H1 (cell line): ENCODE measurements around the gene FASN. TPM values are rescaled to one million over a fixed set of nuclear protein-coding genes. Genes with fewer than 3 reads are reported as not detected.

Experiments used
- CBX5 ChIP-seq: fragments of 300-800, 300-1000 bp; sonication (generic); IDR thresholded peaks from 2 replicates; pipeline ENCODE4 v1.7.1; 2016; ENCODE audit warnings: antibody characterized with exemption, low read length, low read depth
- FOSL1 ChIP-seq: IDR thresholded peaks from 2 replicates; pipeline ENCODE4 v1.6.1; 2011; ENCODE audit warnings: mild to moderate bottlenecking, low read depth, low read length, moderate library complexity; ENCODE audit not compliant: insufficient read depth
- MAFK ChIP-seq: IDR thresholded peaks from 2 replicates; pipeline ENCODE4 v1.6.1; 2012; ENCODE audit warnings: low read depth, mild to moderate bottlenecking, improper control_type of control experiment, low read length
- SP4 ChIP-seq: IDR thresholded peaks from 2 replicates; pipeline ENCODE4 v1.6.1; 2012; ENCODE audit warnings: low read length, inconsistent platforms
- SUZ12 ChIP-seq: fragments of 200-600 bp; sonication (generic); IDR thresholded peaks from 2 replicates; pipeline ENCODE4 v1.6.1; 2012; ENCODE audit warnings: mild to moderate bottlenecking, inconsistent platforms, low read length, moderate library complexity, mixed read lengths
- TBP ChIP-seq: IDR thresholded peaks from 2 replicates; pipeline ENCODE4 v1.6.1; 2011; ENCODE audit warnings: low read depth, low read length, improper control_type of control experiment
- polyA plus RNA-seq, 7 experiments: library from polyadenylated mRNA; depleted of rRNA in 3 of 7; stranded (reverse) in 5 of 7; unstranded in 2 of 7; fragments of >200 nt in 5 of 7; fragments of 200-250 nt in 2 of 7; gene quantifications; 1 replicate in 5 of 7; 2 replicates in 1 of 7; 4 replicates in 1 of 7; pipeline versions ENCODE4 v1.2.1 to v1.2.3, GENCODE V29; 2011 to 2013; ENCODE audit warnings: missing spikeins in 2 of 7, mixed read lengths in 2 of 7
- total RNA-seq: library from RNA; stranded (reverse); fragmentation: NEBNext Ultra II Directional; extraction: Animal tissue kit (Norgen Biotek cat#: 25700); gene quantifications from 2 replicates; pipeline ENCODE4 v1.2.1, GENCODE V29; 2021
- TF ChIP-seq, protein P1 (sequence below): fragments of 300-600 bp; sonication (generic); IDR thresholded peaks from 2 replicates; pipeline ENCODE4 v1.7.1; 2012; ENCODE audit warnings: low read length, moderate library complexity, mild to moderate bottlenecking, inconsistent platforms; ENCODE audit not compliant: insufficient replicate concordance
- TF ChIP-seq, protein P2 (sequence below): IDR thresholded peaks from 2 replicates; pipeline ENCODE4 v1.6.1; 2012; ENCODE audit warnings: low read length, inconsistent platforms

Gene FASN
- total and polyA plus RNA-seq, 2 of the 8 experiments (the other 6 are each of a cell fraction or from before 2014, with no cell fraction given): 143 to 561 TPM

- TF ChIP-seq, protein P1, sequence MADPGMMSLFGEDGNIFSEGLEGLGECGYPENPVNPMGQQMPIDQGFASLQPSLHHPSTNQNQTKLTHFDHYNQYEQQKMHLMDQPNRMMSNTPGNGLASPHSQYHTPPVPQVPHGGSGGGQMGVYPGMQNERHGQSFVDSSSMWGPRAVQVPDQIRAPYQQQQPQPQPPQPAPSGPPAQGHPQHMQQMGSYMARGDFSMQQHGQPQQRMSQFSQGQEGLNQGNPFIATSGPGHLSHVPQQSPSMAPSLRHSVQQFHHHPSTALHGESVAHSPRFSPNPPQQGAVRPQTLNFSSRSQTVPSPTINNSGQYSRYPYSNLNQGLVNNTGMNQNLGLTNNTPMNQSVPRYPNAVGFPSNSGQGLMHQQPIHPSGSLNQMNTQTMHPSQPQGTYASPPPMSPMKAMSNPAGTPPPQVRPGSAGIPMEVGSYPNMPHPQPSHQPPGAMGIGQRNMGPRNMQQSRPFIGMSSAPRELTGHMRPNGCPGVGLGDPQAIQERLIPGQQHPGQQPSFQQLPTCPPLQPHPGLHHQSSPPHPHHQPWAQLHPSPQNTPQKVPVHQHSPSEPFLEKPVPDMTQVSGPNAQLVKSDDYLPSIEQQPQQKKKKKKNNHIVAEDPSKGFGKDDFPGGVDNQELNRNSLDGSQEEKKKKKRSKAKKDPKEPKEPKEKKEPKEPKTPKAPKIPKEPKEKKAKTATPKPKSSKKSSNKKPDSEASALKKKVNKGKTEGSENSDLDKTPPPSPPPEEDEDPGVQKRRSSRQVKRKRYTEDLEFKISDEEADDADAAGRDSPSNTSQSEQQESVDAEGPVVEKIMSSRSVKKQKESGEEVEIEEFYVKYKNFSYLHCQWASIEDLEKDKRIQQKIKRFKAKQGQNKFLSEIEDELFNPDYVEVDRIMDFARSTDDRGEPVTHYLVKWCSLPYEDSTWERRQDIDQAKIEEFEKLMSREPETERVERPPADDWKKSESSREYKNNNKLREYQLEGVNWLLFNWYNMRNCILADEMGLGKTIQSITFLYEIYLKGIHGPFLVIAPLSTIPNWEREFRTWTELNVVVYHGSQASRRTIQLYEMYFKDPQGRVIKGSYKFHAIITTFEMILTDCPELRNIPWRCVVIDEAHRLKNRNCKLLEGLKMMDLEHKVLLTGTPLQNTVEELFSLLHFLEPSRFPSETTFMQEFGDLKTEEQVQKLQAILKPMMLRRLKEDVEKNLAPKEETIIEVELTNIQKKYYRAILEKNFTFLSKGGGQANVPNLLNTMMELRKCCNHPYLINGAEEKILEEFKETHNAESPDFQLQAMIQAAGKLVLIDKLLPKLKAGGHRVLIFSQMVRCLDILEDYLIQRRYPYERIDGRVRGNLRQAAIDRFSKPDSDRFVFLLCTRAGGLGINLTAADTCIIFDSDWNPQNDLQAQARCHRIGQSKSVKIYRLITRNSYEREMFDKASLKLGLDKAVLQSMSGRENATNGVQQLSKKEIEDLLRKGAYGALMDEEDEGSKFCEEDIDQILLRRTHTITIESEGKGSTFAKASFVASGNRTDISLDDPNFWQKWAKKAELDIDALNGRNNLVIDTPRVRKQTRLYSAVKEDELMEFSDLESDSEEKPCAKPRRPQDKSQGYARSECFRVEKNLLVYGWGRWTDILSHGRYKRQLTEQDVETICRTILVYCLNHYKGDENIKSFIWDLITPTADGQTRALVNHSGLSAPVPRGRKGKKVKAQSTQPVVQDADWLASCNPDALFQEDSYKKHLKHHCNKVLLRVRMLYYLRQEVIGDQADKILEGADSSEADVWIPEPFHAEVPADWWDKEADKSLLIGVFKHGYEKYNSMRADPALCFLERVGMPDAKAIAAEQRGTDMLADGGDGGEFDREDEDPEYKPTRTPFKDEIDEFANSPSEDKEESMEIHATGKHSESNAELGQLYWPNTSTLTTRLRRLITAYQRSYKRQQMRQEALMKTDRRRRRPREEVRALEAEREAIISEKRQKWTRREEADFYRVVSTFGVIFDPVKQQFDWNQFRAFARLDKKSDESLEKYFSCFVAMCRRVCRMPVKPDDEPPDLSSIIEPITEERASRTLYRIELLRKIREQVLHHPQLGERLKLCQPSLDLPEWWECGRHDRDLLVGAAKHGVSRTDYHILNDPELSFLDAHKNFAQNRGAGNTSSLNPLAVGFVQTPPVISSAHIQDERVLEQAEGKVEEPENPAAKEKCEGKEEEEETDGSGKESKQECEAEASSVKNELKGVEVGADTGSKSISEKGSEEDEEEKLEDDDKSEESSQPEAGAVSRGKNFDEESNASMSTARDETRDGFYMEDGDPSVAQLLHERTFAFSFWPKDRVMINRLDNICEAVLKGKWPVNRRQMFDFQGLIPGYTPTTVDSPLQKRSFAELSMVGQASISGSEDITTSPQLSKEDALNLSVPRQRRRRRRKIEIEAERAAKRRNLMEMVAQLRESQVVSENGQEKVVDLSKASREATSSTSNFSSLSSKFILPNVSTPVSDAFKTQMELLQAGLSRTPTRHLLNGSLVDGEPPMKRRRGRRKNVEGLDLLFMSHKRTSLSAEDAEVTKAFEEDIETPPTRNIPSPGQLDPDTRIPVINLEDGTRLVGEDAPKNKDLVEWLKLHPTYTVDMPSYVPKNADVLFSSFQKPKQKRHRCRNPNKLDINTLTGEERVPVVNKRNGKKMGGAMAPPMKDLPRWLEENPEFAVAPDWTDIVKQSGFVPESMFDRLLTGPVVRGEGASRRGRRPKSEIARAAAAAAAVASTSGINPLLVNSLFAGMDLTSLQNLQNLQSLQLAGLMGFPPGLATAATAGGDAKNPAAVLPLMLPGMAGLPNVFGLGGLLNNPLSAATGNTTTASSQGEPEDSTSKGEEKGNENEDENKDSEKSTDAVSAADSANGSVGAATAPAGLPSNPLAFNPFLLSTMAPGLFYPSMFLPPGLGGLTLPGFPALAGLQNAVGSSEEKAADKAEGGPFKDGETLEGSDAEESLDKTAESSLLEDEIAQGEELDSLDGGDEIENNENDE: no peak
- TF ChIP-seq, protein P2, sequence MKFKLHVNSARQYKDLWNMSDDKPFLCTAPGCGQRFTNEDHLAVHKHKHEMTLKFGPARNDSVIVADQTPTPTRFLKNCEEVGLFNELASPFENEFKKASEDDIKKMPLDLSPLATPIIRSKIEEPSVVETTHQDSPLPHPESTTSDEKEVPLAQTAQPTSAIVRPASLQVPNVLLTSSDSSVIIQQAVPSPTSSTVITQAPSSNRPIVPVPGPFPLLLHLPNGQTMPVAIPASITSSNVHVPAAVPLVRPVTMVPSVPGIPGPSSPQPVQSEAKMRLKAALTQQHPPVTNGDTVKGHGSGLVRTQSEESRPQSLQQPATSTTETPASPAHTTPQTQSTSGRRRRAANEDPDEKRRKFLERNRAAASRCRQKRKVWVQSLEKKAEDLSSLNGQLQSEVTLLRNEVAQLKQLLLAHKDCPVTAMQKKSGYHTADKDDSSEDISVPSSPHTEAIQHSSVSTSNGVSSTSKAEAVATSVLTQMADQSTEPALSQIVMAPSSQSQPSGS: no peak
- TF ChIP-seq CBX5 (no peak), TBP (no peak), MAFK (no peak), FOSL1 (no peak), SUZ12 (no peak), SP4 (no peak)
Observed at GRCh38 chr17:82118168-82118814, 20.3 kb upstream of the FASN start (continued).
